Neural progenitor cell (in vitro differentiated cells): Measurements from ENCODE around the gene DTNA. TPM values are rescaled to one million over a fixed set of nuclear protein-coding genes. Genes with fewer than 3 reads are reported as not detected.

ENCODE experiments used
- DNase-seq: peaks from one replicate; pipeline ENCODE4 v3.0.0-alpha.2; 2016; ENCODE audit warnings: low spot score
- H2AFZ ChIP-seq: fragments of 200-600 bp; sonication (generic); replicated peaks from 2 replicates; pipeline ENCODE4 v1.6.1; 2016; ENCODE audit warnings: antibody characterized with exemption
- H3F3A ChIP-seq: fragments of 200-600 bp; sonication (generic); 2 replicates; pipeline ENCODE4 v1.6.1; 2016; ENCODE audit warnings: antibody characterized with exemption, low read depth
- H3K27ac ChIP-seq: fragments of 200-600 bp; sonication (generic); 2 replicates; pipeline ENCODE4 v1.5.1; 2016; ENCODE audit warnings: mild to moderate bottlenecking
- H3K27me3 ChIP-seq: fragments of 200-600 bp; sonication (generic); 2 replicates; pipeline ENCODE4 v1.6.1; 2016; ENCODE audit warnings: mild to moderate bottlenecking, moderate library complexity
- H3K36me3 ChIP-seq: fragments of 200-600 bp; sonication (generic); 2 replicates; pipeline ENCODE4 v1.5.1; 2016
- H3K4me1 ChIP-seq: fragments of 200-600 bp; sonication (generic); 2 replicates; pipeline ENCODE4 v1.6.1; 2016; ENCODE audit warnings: mixed run types
- H3K4me2 ChIP-seq: fragments of 200-600 bp; sonication (generic); 2 replicates; pipeline ENCODE4 v1.6.1; 2016
- H3K4me3 ChIP-seq: fragments of 200-600 bp; sonication (generic); 2 replicates; pipeline ENCODE4 v1.5.1; 2016
- H3K79me2 ChIP-seq: fragments of 200-600 bp; sonication (generic); 2 replicates; pipeline ENCODE4 v1.6.1; 2016; ENCODE audit warnings: low read depth
- H3K9ac ChIP-seq: fragments of 200-600 bp; sonication (generic); 2 replicates; pipeline ENCODE4 v1.6.1; 2016
- H3K9me3 ChIP-seq: fragments of 200-600 bp; sonication (generic); 2 replicates; pipeline ENCODE4 v1.5.1; 2016; ENCODE audit warnings: low read depth
- H4K20me1 ChIP-seq: fragments of 200-600 bp; sonication (generic); 2 replicates; pipeline ENCODE4 v1.6.1; 2016; ENCODE audit warnings: low read depth
- H3K27ac Mint-ChIP-seq: 3 replicates; pipeline ENCODE4 v1.8.0; 2021; ENCODE audit warnings: mixed read lengths
- H3K27me3 Mint-ChIP-seq: 2 replicates; pipeline ENCODE4 v1.8.0; 2022; ENCODE audit warnings: low read depth, mild to moderate bottlenecking, inconsistent platforms, moderate library complexity, mixed read lengths; ENCODE audit not compliant: insufficient read depth
- H3K36me3 Mint-ChIP-seq: 3 replicates; pipeline ENCODE4 v1.8.0; 2021; ENCODE audit warnings: mixed read lengths
- H3K4me1 Mint-ChIP-seq: 3 replicates; pipeline ENCODE4 v1.8.0; 2021; ENCODE audit warnings: mixed read lengths
- H3K4me3 Mint-ChIP-seq: 3 replicates; pipeline ENCODE4 v1.8.0; 2021; ENCODE audit warnings: mild to moderate bottlenecking, moderate library complexity, mixed read lengths
- H3K9me3 Mint-ChIP-seq: 3 replicates; pipeline ENCODE4 v1.8.0; 2020; ENCODE audit warnings: mixed read lengths
- CTCF ChIP-seq: fragments of 200-600 bp; sonication (generic); IDR thresholded peaks from 2 replicates; pipeline ENCODE4 v1.5.1; 2017; ENCODE audit warnings: antibody characterized with exemption, mild to moderate bottlenecking
- EZH2 ChIP-seq: fragments of 200-600 bp; sonication (generic); IDR thresholded peaks from 2 replicates; pipeline ENCODE4 v1.6.1; 2017; ENCODE audit warnings: antibody characterized with exemption, mild to moderate bottlenecking, moderate library complexity
- EZH2phosphoT487 ChIP-seq: fragments of 200-600 bp; sonication (generic); IDR thresholded peaks from 2 replicates; pipeline ENCODE4 v1.6.1; 2017; ENCODE audit warnings: antibody characterized with exemption
- total RNA-seq: library from RNA; depleted of rRNA; stranded (reverse); fragments of >200 nt; gene quantifications from 2 replicates; pipeline ENCODE4 v1.2.3, GENCODE V29; 2015; ENCODE audit warnings: low replicate concordance

Gene DTNA
- total RNA-seq, 1 donor from 2014 or later: 15.0 TPM

- H3K4me1 Mint-ChIP-seq: no peaks in the 10 kb centered on the region
- peaks cover 2% of the 10 kb centered on the region for H3K27me3 Mint-ChIP-seq
- H4K20me1 ChIP-seq: no peaks in the 10 kb centered on the region
- no peak overlapping the region for H3K4me3 Mint-ChIP-seq
- H3K79me2 ChIP-seq: no peaks in the 10 kb centered on the region
- no peak for DNase-seq
- H3K27ac Mint-ChIP-seq: no peak overlapping the region
- H3K9me3 ChIP-seq: no peaks in the 10 kb centered on the region
- no peaks in the 10 kb centered on the region for H3K27me3 ChIP-seq
- no peak overlapping the region for H2AFZ ChIP-seq
- H3K4me2 ChIP-seq: no peak overlapping the region
- H3K9ac ChIP-seq: no peak overlapping the region
- H3K27ac ChIP-seq: no peak overlapping the region
- H3F3A ChIP-seq: no peaks in the 10 kb centered on the region
- H3K4me1 ChIP-seq: peaks cover 7% of the 10 kb centered on the region
- no peaks in the 10 kb centered on the region for H3K9me3 Mint-ChIP-seq
- no peak overlapping the region for H3K4me3 ChIP-seq
- no peak for TF ChIP-seq EZH2phosphoT487
- no peak for TF ChIP-seq EZH2
- TF ChIP-seq CTCF: no peak
- peaks cover 9% of the 10 kb centered on the region for H3K36me3 Mint-ChIP-seq
- no peaks in the 10 kb centered on the region for H3K36me3 ChIP-seq
Observed at GRCh38 chr18:34808389-34808788, 98.3 kb downstream of the DTNA start.

- Mint-ChIP-seq H3K27ac (no peak overlapping the region), H3K27me3 (peaks cover 2% of the 10 kb centered on the region), H3K4me3 (no peak overlapping the region), H3K9me3 (no peaks in the 10 kb centered on the region), H3K36me3 (peaks cover 13% of the 10 kb centered on the region), H3K4me1 (no peaks in the 10 kb centered on the region)
- peak; percentile 56 for DNase-seq
- Histone ChIP-seq H2AFZ (no peak overlapping the region), H3K4me3 (no peak overlapping the region), H3K27me3 (no peaks in the 10 kb centered on the region), H3F3A (no peaks in the 10 kb centered on the region), H3K79me2 (no peaks in the 10 kb centered on the region), H4K20me1 (no peaks in the 10 kb centered on the region), H3K4me1 (peaks cover 7% of the 10 kb centered on the region), H3K9me3 (no peaks in the 10 kb centered on the region), H3K4me2 (no peak overlapping the region), H3K9ac (no peak overlapping the region), H3K27ac (no peak overlapping the region), H3K36me3 (no peaks in the 10 kb centered on the region)
- TF ChIP-seq CTCF: peak; percentile 72
- no peak for TF ChIP-seq EZH2phosphoT487
- TF ChIP-seq EZH2: no peak
Observed at GRCh38 chr18:34809451-34810072, 99.5 kb downstream of the DTNA start.

GRCh38 chr18:34816183-34816582 lies 106.1 kb downstream of the DTNA start:
- H4K20me1 ChIP-seq: no peaks in the 10 kb centered on the region
- H3K9ac ChIP-seq: no peak overlapping the region
- no peak overlapping the region for H3K4me2 ChIP-seq
- Mint-ChIP-seq H3K4me3 (no peak overlapping the region), H3K9me3 (no peaks in the 10 kb centered on the region), H3K4me1 (peaks cover 5% of the 10 kb centered on the region), H3K27me3 (peaks cover 2% of the 10 kb centered on the region), H3K27ac (no peak overlapping the region), H3K36me3 (peaks cover 17% of the 10 kb centered on the region)
- H3K4me3 ChIP-seq: no peak overlapping the region
- no peak for DNase-seq
- TF ChIP-seq EZH2 (no peak), EZH2phosphoT487 (no peak), CTCF (no peak)
- no peak overlapping the region for H3K27ac ChIP-seq
- peaks cover 18% of the 10 kb centered on the region for H3K4me1 ChIP-seq
- H3F3A ChIP-seq: no peaks in the 10 kb centered on the region
- no peaks in the 10 kb centered on the region for H3K9me3 ChIP-seq
- H3K27me3 ChIP-seq: no peaks in the 10 kb centered on the region
- H2AFZ ChIP-seq: no peak overlapping the region
- no peaks in the 10 kb centered on the region for H3K79me2 ChIP-seq
- no peaks in the 10 kb centered on the region for H3K36me3 ChIP-seq
